ENCODE data around the gene CXCR3.

DNA sequence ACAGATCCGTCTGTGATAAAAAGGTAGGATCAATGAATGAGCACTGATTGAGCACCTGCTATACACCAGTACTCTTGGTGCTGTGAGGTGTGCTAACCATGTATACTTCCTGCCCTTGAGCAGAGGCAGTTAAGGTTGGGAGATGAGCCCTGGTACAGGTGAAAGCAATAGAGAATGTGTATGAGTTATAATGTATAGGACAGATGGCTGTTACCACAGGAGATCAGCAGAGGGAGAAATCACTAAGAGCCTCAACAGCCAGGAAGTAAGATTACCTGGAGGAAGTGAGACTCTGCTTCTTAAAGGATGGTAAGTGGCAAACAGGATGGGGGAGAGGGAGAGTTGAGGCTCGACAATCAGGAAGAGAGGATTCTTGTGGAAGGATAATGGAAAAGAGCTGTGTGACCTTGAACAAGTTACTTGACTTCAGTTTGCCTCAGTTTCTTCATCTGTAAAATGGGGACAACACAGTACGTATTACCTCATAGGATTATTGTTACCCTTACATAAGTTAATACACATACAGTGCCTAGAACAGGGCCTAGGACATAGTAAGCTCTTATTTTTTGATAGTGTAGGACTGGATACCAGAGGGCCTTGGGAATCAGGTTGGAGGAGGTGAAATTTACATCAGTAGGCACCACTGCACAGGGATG is 9.1 kb downstream of the CXCR3 start:
- TF ChIP-seq POLR2A (IDR thresholded peaks at IDR 0.05): no peak
- TF ChIP-seq, protein P1, sequence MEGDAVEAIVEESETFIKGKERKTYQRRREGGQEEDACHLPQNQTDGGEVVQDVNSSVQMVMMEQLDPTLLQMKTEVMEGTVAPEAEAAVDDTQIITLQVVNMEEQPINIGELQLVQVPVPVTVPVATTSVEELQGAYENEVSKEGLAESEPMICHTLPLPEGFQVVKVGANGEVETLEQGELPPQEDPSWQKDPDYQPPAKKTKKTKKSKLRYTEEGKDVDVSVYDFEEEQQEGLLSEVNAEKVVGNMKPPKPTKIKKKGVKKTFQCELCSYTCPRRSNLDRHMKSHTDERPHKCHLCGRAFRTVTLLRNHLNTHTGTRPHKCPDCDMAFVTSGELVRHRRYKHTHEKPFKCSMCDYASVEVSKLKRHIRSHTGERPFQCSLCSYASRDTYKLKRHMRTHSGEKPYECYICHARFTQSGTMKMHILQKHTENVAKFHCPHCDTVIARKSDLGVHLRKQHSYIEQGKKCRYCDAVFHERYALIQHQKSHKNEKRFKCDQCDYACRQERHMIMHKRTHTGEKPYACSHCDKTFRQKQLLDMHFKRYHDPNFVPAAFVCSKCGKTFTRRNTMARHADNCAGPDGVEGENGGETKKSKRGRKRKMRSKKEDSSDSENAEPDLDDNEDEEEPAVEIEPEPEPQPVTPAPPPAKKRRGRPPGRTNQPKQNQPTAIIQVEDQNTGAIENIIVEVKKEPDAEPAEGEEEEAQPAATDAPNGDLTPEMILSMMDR (IDR thresholded peaks at IDR 0.05): no peak
- TF ChIP-seq EP300 (IDR thresholded peaks at IDR 0.05; ENCODE audit: low read depth): no peak

All from transverse colon (tissue), 3 donors.